Measurements from ENCODE around the gene OR4C15.

OR4C15 gene

DNA sequence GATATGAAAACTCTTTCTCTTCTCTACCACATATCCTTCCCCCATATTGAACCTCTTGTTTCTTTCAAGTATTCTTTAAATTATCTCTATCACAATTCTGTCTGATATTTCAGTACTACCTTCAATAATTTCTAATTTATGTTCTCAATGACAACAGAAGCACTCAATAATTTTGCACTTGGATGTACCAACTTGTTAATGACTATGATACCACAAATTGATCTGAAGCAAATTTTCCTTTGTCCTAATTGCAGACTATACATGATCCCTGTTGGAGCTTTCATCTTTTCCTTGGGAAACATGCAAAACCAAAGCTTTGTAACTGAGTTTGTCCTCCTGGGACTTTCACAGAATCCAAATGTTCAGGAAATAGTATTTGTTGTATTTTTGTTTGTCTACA is at the start of gene OR4C15:
Gene OR4C15, plus strand, starts transcription at position 301 of the 400 bp plus-strand sequence. Its CDS starts 0 bp downstream, at position 301.
- DNase-seq, result no peak

GRCh38 chr11:55571828-55572227 is 17.6 kb downstream of the OR4C15 start, which contains the start of gene OR4C16:
Gene OR4C16, plus strand, starts transcription at chr11:55572128. Its CDS starts 0 bp downstream, at chr11:55572128.
- DNase-seq, result no peak

- no peak for DNase-seq
Measured at GRCh38 chr11:55572548-55572947, 18.3 kb downstream of the OR4C15 start.

Data from NCI-H146 (cell line).